Small intestine (tissue), 7 donors: Measurements from ENCODE around the gene GPR161. TPM values are rescaled to one million over a fixed set of nuclear protein-coding genes. Genes with fewer than 3 reads are reported as not detected.

ENCODE experiments used
- DNase-seq, 2 donors: peaks; one replicate each; pipeline versions ENCODE4 v3.0.0 to v3.0.0-alpha.2; 2013
- FAIRE-seq: peaks from 2 replicates; lab custom pipeline; 2012; peaks lifted over from hg19 to GRCh38; lab: Jason Lieb, UNC
- H3K27ac ChIP-seq, 3 donors: one replicate each; pipeline ENCODE4 v1.5.1; 2013; ENCODE audit warnings: low read length in 2 of 3, mild to moderate bottlenecking in 2 of 3, control low read depth in 1 of 3, inconsistent platforms in 1 of 3, low read depth in 1 of 3, moderate library complexity in 1 of 3
- H3K27me3 ChIP-seq, 3 donors: one replicate each; pipeline ENCODE4 v1.6.1; 2013; ENCODE audit warnings: low read length in 3 of 3, inconsistent platforms in 1 of 3; ENCODE audit not compliant: control insufficient read depth in 3 of 3, insufficient read depth in 3 of 3
- H3K36me3 ChIP-seq, 3 donors: one replicate each; pipeline ENCODE4 v1.6.1; 2013; ENCODE audit warnings: low read length in 3 of 3, inconsistent platforms in 1 of 3, low read depth in 1 of 3, mild to moderate bottlenecking in 1 of 3, moderate library complexity in 1 of 3; ENCODE audit not compliant: control insufficient read depth in 3 of 3, insufficient read depth in 2 of 3
- H3K4me1 ChIP-seq, 3 donors: one replicate each; pipeline ENCODE4 v1.6.1; 2013; ENCODE audit warnings: low read length in 2 of 3, inconsistent platforms in 1 of 3, low read depth in 1 of 3, mild to moderate bottlenecking in 1 of 3, moderate library complexity in 1 of 3; ENCODE audit not compliant: control insufficient read depth in 3 of 3, insufficient read depth in 2 of 3
- H3K4me3 ChIP-seq, 3 donors: one replicate each; pipeline ENCODE4 v1.5.1; 2013; ENCODE audit warnings: low read length in 3 of 3, control low read depth in 1 of 3, inconsistent platforms in 1 of 3, low read depth in 1 of 3, mild to moderate bottlenecking in 1 of 3, moderate library complexity in 1 of 3
- H3K9me3 ChIP-seq, 2 donors: one replicate each; pipeline ENCODE4 v1.6.1; 2013; ENCODE audit warnings: low read depth in 1 of 2, low read length in 1 of 2; ENCODE audit not compliant: control insufficient read depth in 2 of 2, insufficient read depth in 1 of 2
- WGBS, 3 donors: extraction: QIAGEN DNeasy Blood & Tissue Kit; methylation state at CpG; one replicate each; pipeline ENCODE4 v1.1.7; 2013; 5-methylcytosine and 5-hydroxymethylcytosine counted together
- polyA plus RNA-seq, 4 donors: library from polyadenylated mRNA; stranded (reverse) in 3 of 4; unstranded in 1 of 4; fragments of 200-250 nt in 3 of 4; fragments of 120-200 nt in 1 of 4; gene quantifications; one replicate each; pipeline versions ENCODE4 v1.2.1 to v1.2.3, GENCODE V29; 2013
- donor health status: healthy with polysubstance abuse.
- donor health status: control.
- donor health status: control.
- donor health status: Bipolar disorder and iron deficiency.
- donor health status: healthy.

Gene GPR161
- polyA plus RNA-seq, 4 donors, result under 0.01 to 4.1 (median 1.9) TPM

GRCh38 chr1:168170564-168171508 lies 34.1 kb upstream of the GPR161 start:
- Histone ChIP-seq H3K27me3 (no peaks in the 10 kb centered on the region), H3K4me1 (no peaks in the 10 kb centered on the region), H3K27ac (no peak overlapping the region), H3K4me3 (no peak overlapping the region), H3K36me3 (no peaks in the 10 kb centered on the region), H3K9me3 (no peaks in the 10 kb centered on the region)
- FAIRE-seq (no peak), DNase-seq (no peak)
- 87 to 94% (median 90%) methylated on average over 7 of the region's 7 CpGs for WGBS, 3 donors

GRCh38 chr1:168167806-168168205 lies 31.1 kb upstream of the GPR161 start:
- no peak for FAIRE-seq
- Histone ChIP-seq H3K36me3 (no peaks in the 10 kb centered on the region), H3K4me1 (no peaks in the 10 kb centered on the region), H3K27ac (no peak overlapping the region), H3K27me3 (no peaks in the 10 kb centered on the region), H3K4me3 (no peak overlapping the region), H3K9me3 (no peaks in the 10 kb centered on the region)
- no peak for DNase-seq
- 64 to 81% (median 71%) methylated on average over 2 of the region's 2 CpGs for WGBS, 3 donors

DNA sequence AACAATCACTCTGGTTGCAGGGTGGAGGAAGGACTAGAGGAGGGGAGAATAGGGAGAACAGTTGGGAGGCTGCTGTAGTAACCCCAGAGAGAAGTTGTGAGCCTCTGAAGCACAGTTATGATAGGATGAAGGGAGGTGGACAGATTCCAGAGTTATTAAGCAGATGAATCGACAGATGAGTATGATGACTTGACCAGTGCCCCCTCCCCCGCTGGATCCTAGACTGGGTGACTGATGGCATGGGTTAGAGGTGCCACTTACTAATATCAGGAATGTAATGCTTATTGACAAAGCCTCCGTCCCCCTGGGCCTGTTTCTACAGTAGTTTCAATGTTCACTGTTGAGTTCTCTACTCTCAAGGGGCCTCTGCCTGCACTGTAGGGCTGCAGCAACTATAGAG lies 28.0 kb upstream of the GPR161 start:
- H3K27ac ChIP-seq, result no peak overlapping the region
- no peaks in the 10 kb centered on the region for H3K36me3 ChIP-seq
- FAIRE-seq, result no peak
- no peak overlapping the region for H3K4me3 ChIP-seq
- 86 to 95% (median 87%) methylated on average over 3 of the region's 3 CpGs for WGBS, 3 donors
- DNase-seq, result no peak
- no peaks in the 10 kb centered on the region for H3K4me1 ChIP-seq
- H3K9me3 ChIP-seq, result peaks cover 0 to 4% of the 10 kb centered on the region in 2 donors
- H3K27me3 ChIP-seq, result no peaks in the 10 kb centered on the region

DNA sequence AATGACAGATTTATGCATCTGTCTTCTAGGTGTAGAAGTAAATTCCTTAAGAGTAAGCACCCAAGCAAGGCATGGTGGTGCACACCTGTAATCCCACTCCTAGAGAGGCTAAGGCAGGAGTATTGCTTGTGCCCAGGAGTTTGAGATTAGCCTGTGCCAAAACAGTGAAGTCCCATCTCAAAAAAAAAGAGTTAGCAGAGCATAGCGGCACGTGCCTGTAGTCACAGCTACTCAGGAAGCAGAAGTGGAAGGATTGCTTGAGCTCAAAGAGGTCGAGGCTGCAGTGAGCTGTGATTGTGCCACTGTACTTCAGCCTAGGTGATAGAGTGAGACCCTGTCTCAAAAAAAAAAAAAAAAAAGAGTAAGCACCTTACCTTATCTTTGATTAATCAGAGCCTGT lies 26.9 kb upstream of the GPR161 start:
- no peak for FAIRE-seq
- H3K9me3 ChIP-seq, result peaks cover 0 to 7% of the 10 kb centered on the region in 2 donors
- DNase-seq, result no peak
- H3K4me3 ChIP-seq, result no peak overlapping the region
- no peak overlapping the region for H3K27ac ChIP-seq
- H3K4me1 ChIP-seq, result no peaks in the 10 kb centered on the region
- no peaks in the 10 kb centered on the region for H3K36me3 ChIP-seq
- WGBS, 3 donors, result 44 to 50% (median 45%) methylated on average over 3 of the region's 3 CpGs
- no peaks in the 10 kb centered on the region for H3K27me3 ChIP-seq

DNA sequence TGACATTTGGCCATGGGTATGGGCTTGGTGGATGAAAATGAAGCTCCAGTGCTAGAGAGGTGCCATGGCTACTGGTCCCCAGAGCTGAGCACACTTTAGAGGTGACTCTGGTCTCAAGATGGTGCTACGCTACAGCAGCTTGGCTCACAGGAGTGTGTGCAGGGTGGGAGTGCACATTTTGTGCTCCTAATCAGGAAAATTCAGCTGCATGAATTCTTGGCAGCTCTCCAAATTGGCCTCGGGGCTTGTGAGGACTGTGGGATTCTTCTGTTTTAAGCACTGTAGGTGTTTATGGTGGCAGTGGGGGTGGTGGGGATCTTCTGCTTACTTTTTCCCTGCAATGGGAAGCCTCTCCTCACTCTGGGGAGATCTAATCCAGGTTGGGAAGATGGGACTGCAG lies 24.7 kb upstream of the GPR161 start:
- DNase-seq (no peak), FAIRE-seq (no peak)
- Histone ChIP-seq H3K36me3 (no peaks in the 10 kb centered on the region), H3K4me1 (no peaks in the 10 kb centered on the region), H3K27ac (no peak overlapping the region), H3K9me3 (peaks cover 0 to 7% of the 10 kb centered on the region in 2 donors), H3K27me3 (no peaks in the 10 kb centered on the region), H3K4me3 (no peak overlapping the region)
- 65 to 81% (median 66%) methylated on average over 2 of the region's 2 CpGs for WGBS, 3 donors

DNA sequence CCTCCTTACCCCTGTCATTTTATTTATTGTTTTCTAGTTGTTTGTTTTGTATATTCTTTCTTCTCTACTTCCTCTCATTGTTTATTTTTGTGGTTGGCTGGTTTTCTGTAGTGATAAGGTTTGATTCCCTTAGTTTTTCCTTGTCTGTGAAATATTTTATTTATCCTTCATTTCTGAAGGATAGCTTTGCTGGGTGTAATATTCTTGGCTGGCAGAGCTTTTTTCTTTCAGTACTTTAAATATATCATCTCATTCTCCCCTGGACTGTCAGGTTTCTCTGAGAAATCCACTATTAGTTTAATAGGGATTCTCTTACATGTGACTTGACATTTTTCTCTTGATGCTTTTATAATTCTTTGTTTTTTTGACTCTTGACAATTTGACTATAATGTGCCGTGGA lies 23.2 kb upstream of the GPR161 start:
- Histone ChIP-seq H3K9me3 (peaks cover 0 to 7% of the 10 kb centered on the region in 2 donors), H3K4me1 (no peaks in the 10 kb centered on the region), H3K4me3 (no peak overlapping the region), H3K27me3 (no peaks in the 10 kb centered on the region), H3K36me3 (no peaks in the 10 kb centered on the region), H3K27ac (no peak overlapping the region)
- FAIRE-seq, result no peak
- no peak for DNase-seq
- 90 to 96% (median 92%) methylated on average over 1 of the region's 1 CpG for WGBS, 3 donors

GRCh38 chr1:168159251-168159650 lies 22.5 kb upstream of the GPR161 start:
- Histone ChIP-seq H3K27me3 (no peaks in the 10 kb centered on the region), H3K36me3 (no peaks in the 10 kb centered on the region), H3K27ac (no peak overlapping the region), H3K4me3 (no peak overlapping the region), H3K9me3 (peaks cover 0 to 7% of the 10 kb centered on the region in 2 donors), H3K4me1 (no peaks in the 10 kb centered on the region)
- no peak for FAIRE-seq
- 53 to 59% (median 56%) methylated on average over 1 of the region's 1 CpG for WGBS, 3 donors
- no peak for DNase-seq

DNA sequence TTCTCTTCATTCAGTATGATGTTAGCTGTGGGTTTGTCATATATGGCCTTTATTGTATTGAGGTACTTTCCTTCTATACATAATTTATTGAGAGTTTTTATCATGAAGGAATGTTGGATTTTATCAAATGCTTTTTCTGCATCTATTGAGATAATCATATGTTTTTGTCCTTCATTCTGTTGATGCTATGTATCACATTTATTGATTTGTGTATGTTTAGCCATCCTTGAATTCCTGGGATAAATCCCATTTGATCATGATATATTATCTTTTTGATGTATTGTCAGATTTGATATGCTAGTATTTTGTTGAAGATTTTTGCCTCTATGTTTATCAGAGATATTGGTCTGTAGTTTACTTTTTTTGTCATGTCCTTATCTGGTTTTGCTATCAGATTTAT lies 20.9 kb upstream of the GPR161 start:
- no peaks in the 10 kb centered on the region for H3K4me1 ChIP-seq
- H3K4me3 ChIP-seq, result no peak overlapping the region
- H3K9me3 ChIP-seq, result peaks cover 0 to 7% of the 10 kb centered on the region in 2 donors
- DNase-seq (no peak), FAIRE-seq (no peak)
- no peaks in the 10 kb centered on the region for H3K27me3 ChIP-seq
- no peaks in the 10 kb centered on the region for H3K36me3 ChIP-seq
- H3K27ac ChIP-seq, result no peak overlapping the region
